Gastrocnemius medialis (tissue), 4 donors: Measurements from ENCODE around the gene AFF3. TPM values are rescaled to one million over a fixed set of nuclear protein-coding genes. Genes with fewer than 3 reads are reported as not detected.
"Not testable (repeated sequence)": the region's sequence is repeated elsewhere in the genome, so short reads cannot be mapped to it uniquely, and the experiment has no call there.

Experiments
- ATAC-seq, 2 donors: fragments of 150-250 bp; one replicate each; pipeline ENCODE4 v1.9.1; 2016
- DNase-seq, 2 donors: peaks; one replicate each; pipeline ENCODE4 v3.0.0-alpha.2; 2019
- H3K27ac ChIP-seq, 4 donors: fragments of 200-600 bp; sonication (generic); 1 replicate in 1 of 4; 2 replicates in 3 of 4; pipeline ENCODE4 v1.5.1; 2016 to 2018; ENCODE audit warnings: mild to moderate bottlenecking in 2 of 4, moderate library complexity in 1 of 4
- H3K27me3 ChIP-seq, 3 donors: fragments of 200-600 bp; sonication (generic) in 2 of 3; 1 replicate in 1 of 3; 2 replicates in 2 of 3; pipeline versions ENCODE4 v1.5.1 to v1.6.0; 2016 to 2019; ENCODE audit warnings: mild to moderate bottlenecking in 1 of 3, moderate library complexity in 1 of 3
- H3K36me3 ChIP-seq, 2 donors: fragments of 200-600 bp; sonication (generic) in 1 of 2; one replicate each; pipeline ENCODE4 v1.5.1; 2017 to 2018
- H3K4me1 ChIP-seq, 2 donors: fragments of 200-600 bp; sonication (generic) in 1 of 2; one replicate each; pipeline ENCODE4 v1.5.1; 2016 to 2017; ENCODE audit warnings: mild to moderate bottlenecking in 2 of 2
- H3K4me3 ChIP-seq, 4 donors: fragments of 200-600 bp; sonication (generic) in 3 of 4; 1 replicate in 1 of 4; 2 replicates in 3 of 4; pipeline ENCODE4 v1.5.1; 2016 to 2019; ENCODE audit warnings: mild to moderate bottlenecking in 2 of 4
- H3K9me3 ChIP-seq, 3 donors: fragments of 200-600 bp; sonication (generic) in 2 of 3; 1 replicate in 1 of 3; 2 replicates in 2 of 3; pipeline ENCODE4 v1.5.1; 2016 to 2019
- CTCF ChIP-seq, 5 experiments: fragments of 450-650 bp in 3 of 5; fragments of 200-600 bp in 2 of 5; sonication (generic) in 2 of 5; IDR thresholded peaks in 4 of 5; conservative IDR thresholded peaks in 1 of 5; 1 replicate in 4 of 5; 2 replicates in 1 of 5; pipeline ENCODE4 v1.5.1; 2016 to 2019; ENCODE audit warnings: antibody characterized with exemption in 5 of 5, mild to moderate bottlenecking in 3 of 5, moderate library complexity in 3 of 5
- POLR2A ChIP-seq, 2 donors: fragments of 450-650 bp; IDR thresholded peaks; one replicate each; pipeline ENCODE4 v1.6.1; 2017; ENCODE audit warnings: antibody characterized with exemption in 2 of 2, mild to moderate bottlenecking in 2 of 2, moderate library complexity in 2 of 2
- in situ Hi-C, 4 donors: fragments of 200-750 bp; cut with MboI; loops; one replicate each; pipeline versions ENCODE4 v1.15.0 to v1.8.0; 2017; ENCODE audit warnings: low sequenced_read_pairs in 4 of 4
- intact Hi-C: fragments of 100-400 bp; cut with DNase I; formaldehyde crosslinking; loops from one replicate; pipeline ENCODE4 v1.15.1; 2023; ENCODE audit warnings: low total_unique reads
- total RNA-seq, 4 donors: library from RNA; depleted of rRNA; stranded (reverse); fragments of >200 nt; gene quantifications; one replicate each; pipeline versions ENCODE4 v1.1.0 to v1.2.3, GENCODE V29; 2016

The AFF3 gene
- total RNA-seq, 4 donors from 2014 or later = 0.22 to 0.55 (median 0.47) TPM

GRCh38 chr2:99748344-99748743, 394.0 kb downstream of the AFF3 start:
- no peaks in the 10 kb centered on the region for H3K4me1 ChIP-seq
- ATAC-seq = no peak
- no peaks in the 10 kb centered on the region for H3K9me3 ChIP-seq
- H3K36me3 ChIP-seq = no peaks in the 10 kb centered on the region
- TF ChIP-seq POLR2A (IDR thresholded peaks at IDR 0.05) (no peak), CTCF (IDR thresholded peaks at IDR 0.05 in 4 of 5, conservative IDR thresholded peaks at IDR 0.05 in 1 of 5) (no peak)
- no peak for DNase-seq
- H3K4me3 ChIP-seq = no peak overlapping the region
- no peaks in the 10 kb centered on the region for H3K27me3 ChIP-seq
- no peak overlapping the region for H3K27ac ChIP-seq
- intact Hi-C loops = no loop called here
- in situ Hi-C loops = no loop called here

DNA sequence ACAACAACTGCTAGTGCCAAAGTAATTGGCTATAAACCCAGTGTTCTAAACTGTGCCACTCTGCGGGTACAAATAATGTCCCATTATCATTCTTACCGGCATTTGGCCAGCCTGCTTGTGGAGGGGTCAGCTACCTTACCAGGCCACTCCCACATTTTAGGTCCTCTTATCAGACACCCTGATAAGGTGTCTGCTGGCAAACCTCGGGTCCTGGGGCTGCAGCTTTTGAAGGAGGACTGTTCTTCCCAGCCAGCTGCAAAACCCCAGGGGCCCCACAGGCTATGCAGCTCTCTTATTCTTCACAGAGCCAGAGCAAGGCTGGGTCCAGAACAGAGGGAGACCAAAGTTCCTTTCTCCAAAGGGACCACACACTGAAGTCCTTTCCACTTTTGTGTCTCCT, 394.5 kb downstream of the AFF3 start:
- TF ChIP-seq CTCF (IDR thresholded peaks at IDR 0.05 in 4 of 5, conservative IDR thresholded peaks at IDR 0.05 in 1 of 5) (no peak), POLR2A (IDR thresholded peaks at IDR 0.05) (no peak)
- H3K9me3 ChIP-seq = no peaks in the 10 kb centered on the region
- no peak overlapping the region for H3K4me3 ChIP-seq
- H3K36me3 ChIP-seq = no peaks in the 10 kb centered on the region
- DNase-seq (no peak), ATAC-seq (no peak)
- H3K4me1 ChIP-seq = no peaks in the 10 kb centered on the region
- H3K27me3 ChIP-seq = no peaks in the 10 kb centered on the region
- intact Hi-C loops = no loop called here
- no peak overlapping the region for H3K27ac ChIP-seq
- in situ Hi-C loops = no loop called here

DNA sequence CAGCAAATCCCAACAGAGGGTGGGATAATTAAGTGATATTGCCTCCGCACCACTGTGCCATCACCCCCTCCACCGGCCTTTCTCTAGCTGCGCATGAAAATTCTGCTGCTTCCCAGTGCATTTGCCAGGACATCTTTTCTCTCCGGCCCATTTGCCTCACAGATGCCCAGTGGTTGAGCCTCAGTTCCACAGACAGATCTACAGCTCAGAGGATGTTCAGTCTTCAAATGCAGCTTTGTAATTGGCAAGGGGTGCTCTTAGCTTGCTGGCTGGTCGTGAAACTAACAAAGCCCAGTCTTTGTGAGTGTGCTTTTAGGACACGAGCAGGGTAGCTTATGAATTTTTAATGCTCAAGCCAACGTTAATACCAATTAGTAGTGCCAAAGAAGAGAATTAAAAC, 399.2 kb downstream of the AFF3 start:
- no peaks in the 10 kb centered on the region for H3K36me3 ChIP-seq
- ATAC-seq = no peak
- in situ Hi-C loops (no loop called here), intact Hi-C loops (no loop called here)
- no peaks in the 10 kb centered on the region for H3K27me3 ChIP-seq
- TF ChIP-seq CTCF (IDR thresholded peaks at IDR 0.05 in 4 of 5, conservative IDR thresholded peaks at IDR 0.05 in 1 of 5) (no peak), POLR2A (IDR thresholded peaks at IDR 0.05) (no peak)
- H3K4me3 ChIP-seq = no peak overlapping the region
- H3K9me3 ChIP-seq = no peaks in the 10 kb centered on the region
- no peak for DNase-seq
- H3K4me1 ChIP-seq = no peaks in the 10 kb centered on the region
- no peak overlapping the region for H3K27ac ChIP-seq

GRCh38 chr2:99737537-99737936, 404.9 kb downstream of the AFF3 start:
- Histone ChIP-seq H3K9me3 (no peaks in the 10 kb centered on the region), H3K27ac (no peak overlapping the region), H3K4me3 (no peak overlapping the region), H3K36me3 (no peaks in the 10 kb centered on the region), H3K4me1 (no peaks in the 10 kb centered on the region), H3K27me3 (no peaks in the 10 kb centered on the region)
- TF ChIP-seq POLR2A (IDR thresholded peaks at IDR 0.05) (no peak), CTCF (IDR thresholded peaks at IDR 0.05 in 4 of 5, conservative IDR thresholded peaks at IDR 0.05 in 1 of 5) (no peak)
- in situ Hi-C loops = no loop called here
- DNase-seq (no peak), ATAC-seq (no peak)
- intact Hi-C loops = no loop called here

- Histone ChIP-seq H3K4me3 (no peak overlapping the region), H3K27ac (no peak overlapping the region), H3K36me3 (no peaks in the 10 kb centered on the region), H3K27me3 (no peaks in the 10 kb centered on the region), H3K4me1 (no peaks in the 10 kb centered on the region), H3K9me3 (no peaks in the 10 kb centered on the region)
- ATAC-seq = no peak
- no peak for TF ChIP-seq POLR2A (IDR thresholded peaks at IDR 0.05)
- TF ChIP-seq CTCF (IDR thresholded peaks at IDR 0.05 in 4 of 5, conservative IDR thresholded peaks at IDR 0.05 in 1 of 5) = no peak
- intact Hi-C loops (no loop called here), in situ Hi-C loops (no loop called here)
- no peak for DNase-seq
These were observed 406.6 kb downstream of the AFF3 start for GRCh38 chr2:99735753-99736152.

DNA sequence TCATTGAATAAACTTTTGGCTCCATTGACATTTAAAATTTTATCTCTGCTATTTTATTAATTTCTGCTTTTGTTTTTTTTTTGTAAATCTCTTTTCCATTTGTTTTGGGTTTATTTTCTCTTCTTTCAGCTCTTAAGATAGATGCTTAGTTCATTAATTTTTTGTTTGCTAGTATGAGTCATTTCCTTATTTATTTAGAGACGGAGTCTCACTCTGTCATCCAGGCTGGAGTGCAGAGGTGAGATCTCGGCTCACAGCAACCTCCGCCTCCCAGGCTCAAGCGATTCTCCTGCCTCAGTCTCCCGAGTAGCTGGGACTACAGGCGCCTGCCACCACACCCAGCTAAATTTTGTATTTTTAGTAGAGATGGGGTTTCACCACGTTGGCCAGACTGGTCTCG, 407.1 kb downstream of the AFF3 start:
- H3K4me3 ChIP-seq, H3K36me3 ChIP-seq, H3K27me3 ChIP-seq, H3K4me1 ChIP-seq, in situ Hi-C loops, ATAC-seq, H3K9me3 ChIP-seq, intact Hi-C loops, H3K27ac ChIP-seq, DNase-seq: not testable (repeated sequence)
